ENCODE results near the gene UBAC1. TPM values are rescaled to one million over a fixed set of nuclear protein-coding genes. Genes with fewer than 3 reads are reported as not detected.
"Not testable (repeated sequence)": the region's sequence is repeated elsewhere in the genome, so short reads cannot be mapped to it uniquely, and the experiment has no call there.

Gene UBAC1
- total RNA-seq, 5 donors from 2014 or later (not counting 1 experiment from before 2014, with no cell fraction given), result 25.9 to 37.3 (median 33.6) TPM

- Mint-ChIP-seq H3K27me3 (no peaks in the 10 kb centered on the region), H3K4me1 (peaks cover 85 to 88% (median 85%) of the 10 kb centered on the region in 3 donors), H3K27ac (peak overlapping the region; percentile 9 to 30), H3K9me3 (no peaks in the 10 kb centered on the region), H3K36me3 (peaks cover 11% of the 10 kb centered on the region), H3K4me3 (peak overlapping the region in 1 of 3 donors; percentile 24)
- ATAC-seq (replicated peaks in 1 of 4), result no peak
- CTCF ChIA-PET, result no interaction called here
- POLR2A ChIA-PET, result no interaction called here
- peaks cover under 1 to 31% of the 10 kb centered on the region in 2 experiments for H3K4me1 ChIP-seq (ENCODE audit: control insufficient read depth in 1 of 2, extremely low read depth in 1 of 2, insufficient read depth in 2 of 2, low read length in 2 of 2)
- H3K27me3 ChIP-seq (replicated peaks in 1 of 2; ENCODE audit: control insufficient read depth in 2 of 2, extremely low read depth in 1 of 2, insufficient read depth in 2 of 2, low read length in 1 of 2), result no peaks in the 10 kb centered on the region
- 70% methylated on average over 1 of the region's 1 CpG for WGBS (ENCODE audit: insufficient coverage)
- H3K9me3 ChIP-seq, result no peaks in the 10 kb centered on the region
- no peak overlapping the region for H3K4me3 ChIP-seq (ENCODE audit: control insufficient read depth in 1 of 2, extremely low read depth in 1 of 2, low read length in 1 of 2)
- H3K27ac ChIP-seq (ENCODE audit: low read length), result no peak overlapping the region
- DNase-seq, result no peak
- H3K36me3 ChIP-seq (ENCODE audit: control insufficient read depth in 2 of 2, extremely low read depth in 1 of 2, insufficient read depth in 1 of 2, low read length in 1 of 2), result no peaks in the 10 kb centered on the region
Observed at GRCh38 chr9:135893104-135893503, 68.1 kb downstream of the UBAC1 start.

GRCh38 chr9:135892327-135892726 is 68.8 kb downstream of the UBAC1 start:
- H3K36me3 Mint-ChIP-seq; ATAC-seq (replicated peaks in 1 of 4); H3K4me3 ChIP-seq (ENCODE audit: control insufficient read depth in 1 of 2, extremely low read depth in 1 of 2, low read length in 1 of 2); DNase-seq; H3K27ac Mint-ChIP-seq; H3K27ac ChIP-seq (ENCODE audit: low read length); H3K9me3 ChIP-seq; H3K27me3 Mint-ChIP-seq; H3K9me3 Mint-ChIP-seq; H3K4me3 Mint-ChIP-seq; H3K27me3 ChIP-seq (replicated peaks in 1 of 2; ENCODE audit: control insufficient read depth in 2 of 2, extremely low read depth in 1 of 2, insufficient read depth in 2 of 2, low read length in 1 of 2); CTCF ChIA-PET; POLR2A ChIA-PET; H3K36me3 ChIP-seq (ENCODE audit: control insufficient read depth in 2 of 2, extremely low read depth in 1 of 2, insufficient read depth in 1 of 2, low read length in 1 of 2): not testable (repeated sequence)
- H3K4me1 ChIP-seq (ENCODE audit: control insufficient read depth in 1 of 2, extremely low read depth in 1 of 2, insufficient read depth in 2 of 2, low read length in 2 of 2), result peaks cover 7 to 39% of the 10 kb centered on the region in 2 experiments
- peaks cover 85 to 90% (median 86%) of the 10 kb centered on the region in 3 donors for H3K4me1 Mint-ChIP-seq
- 94% methylated on average over 3 of the region's 6 CpGs for WGBS (ENCODE audit: insufficient coverage)

- H3K27ac Mint-ChIP-seq, result no peak overlapping the region
- no peak for ATAC-seq (replicated peaks in 1 of 4)
- Histone ChIP-seq H3K27me3 (replicated peaks in 1 of 2; ENCODE audit: control insufficient read depth in 2 of 2, extremely low read depth in 1 of 2, insufficient read depth in 2 of 2, low read length in 1 of 2) (no peaks in the 10 kb centered on the region), H3K4me3 (ENCODE audit: control insufficient read depth in 1 of 2, extremely low read depth in 1 of 2, low read length in 1 of 2) (no peak overlapping the region), H3K4me1 (ENCODE audit: control insufficient read depth in 1 of 2, extremely low read depth in 1 of 2, insufficient read depth in 2 of 2, low read length in 2 of 2) (peaks cover 10 to 51% of the 10 kb centered on the region in 2 experiments), H3K27ac (ENCODE audit: low read length) (no peak overlapping the region), H3K9me3 (no peaks in the 10 kb centered on the region), H3K36me3 (ENCODE audit: control insufficient read depth in 2 of 2, extremely low read depth in 1 of 2, insufficient read depth in 1 of 2, low read length in 1 of 2) (no peaks in the 10 kb centered on the region)
- H3K9me3 Mint-ChIP-seq, result no peaks in the 10 kb centered on the region
- peaks cover 4% of the 10 kb centered on the region for H3K36me3 Mint-ChIP-seq
- H3K4me3 Mint-ChIP-seq, result no peak overlapping the region
- H3K4me1 Mint-ChIP-seq, result peaks cover 86 to 91% (median 90%) of the 10 kb centered on the region in 3 donors
- ChIA-PET CTCF (interaction anchor here in 1 of 2 donors (0.6 kb wide), 1 partner anchor 19 kb away, joined by 5 read pairs; no protein-coding TSS in a partner anchor), POLR2A (no interaction called here)
- H3K27me3 Mint-ChIP-seq, result no peaks in the 10 kb centered on the region
- no peak for DNase-seq
- 80% methylated on average over 6 of the region's 8 CpGs for WGBS (ENCODE audit: insufficient coverage)
Observed at GRCh38 chr9:135891027-135891631, 70.0 kb downstream of the UBAC1 start.

GRCh38 chr9:135890190-135891026 is 70.8 kb downstream of the UBAC1 start:
- Mint-ChIP-seq H3K27me3 (no peaks in the 10 kb centered on the region), H3K9me3 (no peaks in the 10 kb centered on the region), H3K27ac (no peak overlapping the region), H3K36me3 (peaks cover 4% of the 10 kb centered on the region), H3K4me1 (peaks cover 86 to 92% (median 90%) of the 10 kb centered on the region in 3 donors), H3K4me3 (no peak overlapping the region)
- Histone ChIP-seq H3K4me3 (ENCODE audit: control insufficient read depth in 1 of 2, extremely low read depth in 1 of 2, low read length in 1 of 2) (no peak overlapping the region), H3K9me3 (no peaks in the 10 kb centered on the region), H3K36me3 (ENCODE audit: control insufficient read depth in 2 of 2, extremely low read depth in 1 of 2, insufficient read depth in 1 of 2, low read length in 1 of 2) (no peaks in the 10 kb centered on the region), H3K4me1 (ENCODE audit: control insufficient read depth in 1 of 2, extremely low read depth in 1 of 2, insufficient read depth in 2 of 2, low read length in 2 of 2) (peaks cover 10 to 55% of the 10 kb centered on the region in 2 experiments), H3K27ac (ENCODE audit: low read length) (no peak overlapping the region), H3K27me3 (replicated peaks in 1 of 2; ENCODE audit: control insufficient read depth in 2 of 2, extremely low read depth in 1 of 2, insufficient read depth in 2 of 2, low read length in 1 of 2) (no peaks in the 10 kb centered on the region)
- ChIA-PET POLR2A (no interaction called here), CTCF (interaction anchor here in 1 of 2 donors (0.6 kb wide), 2 partner anchors 14 to 44 kb away, joined by 3 to 8 read pairs; no protein-coding TSS in a partner anchor)
- no peak for ATAC-seq (replicated peaks in 1 of 4)
- DNase-seq, result no peak
- WGBS (ENCODE audit: insufficient coverage), result 94% methylated on average over 16 of the region's 18 CpGs

GRCh38 chr9:135889564-135890189 is 71.5 kb downstream of the UBAC1 start:
- Mint-ChIP-seq H3K4me1 (peaks cover 85 to 91% (median 88%) of the 10 kb centered on the region in 3 donors), H3K27ac (peak overlapping the region in 1 of 2 donors; percentile 94), H3K9me3 (no peaks in the 10 kb centered on the region), H3K4me3 (no peak overlapping the region), H3K36me3 (no peaks in the 10 kb centered on the region), H3K27me3 (no peaks in the 10 kb centered on the region)
- no peak for DNase-seq
- Histone ChIP-seq H3K9me3 (no peaks in the 10 kb centered on the region), H3K4me1 (ENCODE audit: control insufficient read depth in 1 of 2, extremely low read depth in 1 of 2, insufficient read depth in 2 of 2, low read length in 2 of 2) (peaks cover 10 to 63% of the 10 kb centered on the region in 2 experiments), H3K27me3 (replicated peaks in 1 of 2; ENCODE audit: control insufficient read depth in 2 of 2, extremely low read depth in 1 of 2, insufficient read depth in 2 of 2, low read length in 1 of 2) (no peaks in the 10 kb centered on the region), H3K36me3 (ENCODE audit: control insufficient read depth in 2 of 2, extremely low read depth in 1 of 2, insufficient read depth in 1 of 2, low read length in 1 of 2) (no peaks in the 10 kb centered on the region), H3K27ac (ENCODE audit: low read length) (no peak overlapping the region), H3K4me3 (ENCODE audit: control insufficient read depth in 1 of 2, extremely low read depth in 1 of 2, low read length in 1 of 2) (no peak overlapping the region)
- POLR2A ChIA-PET, result interaction anchor here in 1 of 2 donors (0.6 kb wide), 1 partner anchor 508 kb away, joined by 4 read pairs; no protein-coding TSS in a partner anchor
- no peak for ATAC-seq (replicated peaks in 1 of 4)
- WGBS (ENCODE audit: insufficient coverage), result 96% methylated on average over 8 of the region's 19 CpGs
- CTCF ChIA-PET, result interaction anchor here in 1 of 2 donors (0.6 kb wide), 2 partner anchors 15 to 44 kb away, joined by 3 to 8 read pairs; no protein-coding TSS in a partner anchor

- no peaks in the 10 kb centered on the region for H3K9me3 ChIP-seq
- no peaks in the 10 kb centered on the region for H3K27me3 ChIP-seq (replicated peaks in 1 of 2; ENCODE audit: control insufficient read depth in 2 of 2, extremely low read depth in 1 of 2, insufficient read depth in 2 of 2, low read length in 1 of 2)
- H3K9me3 Mint-ChIP-seq, result no peaks in the 10 kb centered on the region
- H3K4me1 Mint-ChIP-seq, result peaks cover 84 to 93% (median 91%) of the 10 kb centered on the region in 3 donors
- CTCF ChIA-PET, result no interaction called here
- H3K27ac Mint-ChIP-seq, result peak overlapping the region in 1 of 2 donors; percentile 94
- WGBS (ENCODE audit: insufficient coverage), result 80% methylated on average over 10 of the region's 13 CpGs
- POLR2A ChIA-PET, result no interaction called here
- H3K36me3 ChIP-seq (ENCODE audit: control insufficient read depth in 2 of 2, extremely low read depth in 1 of 2, insufficient read depth in 1 of 2, low read length in 1 of 2), result no peaks in the 10 kb centered on the region
- DNase-seq, result no peak
- H3K27ac ChIP-seq (ENCODE audit: low read length), result no peak overlapping the region
- H3K4me3 Mint-ChIP-seq, result peak overlapping the region in 1 of 3 donors; percentile 85
- ATAC-seq (replicated peaks in 1 of 4), result no peak
- H3K4me3 ChIP-seq (ENCODE audit: control insufficient read depth in 1 of 2, extremely low read depth in 1 of 2, low read length in 1 of 2), result no peak overlapping the region
- no peaks in the 10 kb centered on the region for H3K27me3 Mint-ChIP-seq
- H3K4me1 ChIP-seq (ENCODE audit: control insufficient read depth in 1 of 2, extremely low read depth in 1 of 2, insufficient read depth in 2 of 2, low read length in 2 of 2), result peaks cover 10 to 66% of the 10 kb centered on the region in 2 experiments
- H3K36me3 Mint-ChIP-seq, result no peaks in the 10 kb centered on the region
Observed at GRCh38 chr9:135888766-135889394, 72.3 kb downstream of the UBAC1 start.

Measured in T-cell (primary cell).